Fibroblast of the conjunctiva (primary cell): Measurements from ENCODE around the gene SPNS3.

ENCODE experiments used
- DNase-seq: peaks from one replicate; pipeline ENCODE4 v3.0.0-alpha.2; 2010; ENCODE audit warnings: low read depth

SPNS3 gene

GRCh38 chr17:4510618-4510941 lies 76.8 kb downstream of the SPNS3 start:
- no peak for DNase-seq

GRCh38 chr17:4511199-4511932 lies 77.6 kb downstream of the SPNS3 start:
- no peak for DNase-seq

- DNase-seq = no peak
These were observed 78.7 kb downstream of the SPNS3 start for GRCh38 chr17:4512156-4513112.

DNA sequence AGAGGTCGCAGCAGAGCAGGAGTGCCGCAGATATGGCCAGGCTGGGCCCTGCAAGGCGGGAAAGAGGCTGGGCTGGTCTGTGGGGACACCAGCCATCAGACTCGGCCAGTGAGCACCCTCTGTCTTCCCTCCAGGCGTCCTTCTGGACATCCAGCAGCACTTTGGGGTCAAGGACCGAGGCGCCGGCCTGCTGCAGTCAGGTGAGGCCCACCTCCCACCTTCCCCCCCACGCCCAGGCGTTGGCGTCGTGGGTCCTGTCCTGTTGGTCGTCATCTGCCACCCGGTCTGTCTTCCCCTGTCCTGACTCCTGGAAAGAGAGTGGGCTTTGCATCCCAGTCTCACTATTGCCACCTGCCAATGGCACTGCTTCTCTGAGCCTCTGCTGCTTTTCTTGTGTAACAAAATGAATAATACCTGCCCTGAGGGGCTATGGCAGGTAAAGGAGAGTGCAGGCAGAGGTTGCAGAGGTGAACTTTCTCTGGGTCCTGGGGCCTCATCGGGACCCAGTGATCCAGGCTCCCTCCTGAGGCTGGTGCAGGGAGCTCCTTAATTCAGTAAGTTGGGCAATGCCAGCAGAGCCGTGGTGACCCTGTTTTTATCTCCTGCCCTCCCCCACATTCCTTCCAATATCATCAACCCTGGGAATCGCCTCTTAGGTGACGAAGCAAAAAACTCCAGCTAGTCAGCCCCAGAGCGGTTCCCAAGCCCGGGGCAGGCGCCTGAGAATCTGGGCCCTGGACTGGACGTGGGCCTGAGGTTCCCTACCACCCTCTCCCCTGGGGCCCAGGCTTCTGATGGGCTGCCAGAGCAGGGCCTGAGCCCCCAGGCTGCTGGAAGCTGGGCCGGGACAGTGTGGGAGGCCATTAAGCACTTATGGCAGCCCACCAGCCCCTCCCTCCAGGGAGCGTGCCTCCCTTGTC lies 79.6 kb downstream of the SPNS3 start:
- DNase-seq = no peak

DNA sequence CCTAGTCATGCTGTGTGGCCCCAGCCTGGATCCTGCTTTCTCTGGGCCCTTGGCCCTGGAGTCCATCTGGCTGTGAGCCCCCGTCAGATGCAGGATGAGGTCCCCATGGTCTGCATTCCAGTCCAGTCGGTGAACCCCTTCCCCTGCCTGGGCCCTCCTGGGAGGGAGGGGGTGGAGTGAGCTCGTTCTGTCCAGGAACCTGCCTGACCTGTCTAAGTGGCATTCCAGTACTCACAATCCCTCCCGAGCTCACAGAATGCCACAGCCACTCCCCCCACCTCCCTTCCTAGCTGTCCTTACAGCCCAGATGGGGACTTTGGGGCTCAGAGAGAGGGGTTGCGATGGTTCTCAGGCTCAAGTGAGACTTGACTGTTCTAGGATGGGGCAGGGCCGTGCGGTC lies 80.5 kb downstream of the SPNS3 start:
- no peak for DNase-seq

DNA sequence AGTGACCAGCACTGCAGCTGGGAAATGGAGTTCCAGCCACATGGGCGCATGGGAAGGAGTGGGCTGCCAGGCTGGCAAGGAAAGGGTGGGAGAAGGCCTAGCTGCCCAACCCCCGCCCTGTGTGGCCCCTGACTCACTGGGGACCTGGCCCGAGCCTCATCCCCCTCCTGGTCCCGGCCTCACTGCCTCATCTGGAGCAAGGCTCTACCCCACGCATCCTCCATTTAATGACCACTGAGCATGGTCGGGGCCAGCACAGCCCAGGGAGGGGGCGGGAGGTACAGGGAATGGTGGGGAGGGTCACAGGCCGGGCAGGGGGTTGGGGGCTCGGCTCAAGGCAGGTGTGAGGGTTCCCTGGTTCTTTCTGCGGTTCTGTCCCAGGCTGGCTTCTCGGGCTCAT lies 81.0 kb downstream of the SPNS3 start:
- no peak for DNase-seq

DNA sequence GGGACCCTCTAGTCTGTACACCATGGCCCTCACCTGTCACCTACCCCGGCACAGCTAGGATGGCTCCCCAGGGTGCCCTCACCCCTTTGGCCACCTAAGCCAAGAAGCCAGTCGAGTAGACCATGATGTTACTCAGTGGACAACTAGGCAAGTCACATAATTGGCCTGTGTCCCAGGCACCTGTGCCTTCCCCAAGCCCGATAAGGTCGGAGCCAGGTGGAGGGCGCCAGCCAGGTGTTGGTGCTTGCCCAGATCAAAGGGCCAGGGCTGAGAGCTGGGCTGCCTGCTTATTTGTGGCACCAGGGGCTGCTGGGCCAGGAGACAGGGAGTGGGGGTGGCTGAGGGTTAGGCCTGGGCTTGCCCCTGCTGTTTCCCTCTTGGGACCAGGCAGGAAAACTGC lies 81.8 kb downstream of the SPNS3 start:
- DNase-seq = no peak

- DNase-seq = no peak
These were observed 83.0 kb downstream of the SPNS3 start for GRCh38 chr17:4516735-4517134.

- DNase-seq = no peak
These were observed 85.2 kb downstream of the SPNS3 start for GRCh38 chr17:4518901-4519300.

- DNase-seq = no peak
These were observed 85.6 kb downstream of the SPNS3 start for GRCh38 chr17:4519361-4519788.

DNA sequence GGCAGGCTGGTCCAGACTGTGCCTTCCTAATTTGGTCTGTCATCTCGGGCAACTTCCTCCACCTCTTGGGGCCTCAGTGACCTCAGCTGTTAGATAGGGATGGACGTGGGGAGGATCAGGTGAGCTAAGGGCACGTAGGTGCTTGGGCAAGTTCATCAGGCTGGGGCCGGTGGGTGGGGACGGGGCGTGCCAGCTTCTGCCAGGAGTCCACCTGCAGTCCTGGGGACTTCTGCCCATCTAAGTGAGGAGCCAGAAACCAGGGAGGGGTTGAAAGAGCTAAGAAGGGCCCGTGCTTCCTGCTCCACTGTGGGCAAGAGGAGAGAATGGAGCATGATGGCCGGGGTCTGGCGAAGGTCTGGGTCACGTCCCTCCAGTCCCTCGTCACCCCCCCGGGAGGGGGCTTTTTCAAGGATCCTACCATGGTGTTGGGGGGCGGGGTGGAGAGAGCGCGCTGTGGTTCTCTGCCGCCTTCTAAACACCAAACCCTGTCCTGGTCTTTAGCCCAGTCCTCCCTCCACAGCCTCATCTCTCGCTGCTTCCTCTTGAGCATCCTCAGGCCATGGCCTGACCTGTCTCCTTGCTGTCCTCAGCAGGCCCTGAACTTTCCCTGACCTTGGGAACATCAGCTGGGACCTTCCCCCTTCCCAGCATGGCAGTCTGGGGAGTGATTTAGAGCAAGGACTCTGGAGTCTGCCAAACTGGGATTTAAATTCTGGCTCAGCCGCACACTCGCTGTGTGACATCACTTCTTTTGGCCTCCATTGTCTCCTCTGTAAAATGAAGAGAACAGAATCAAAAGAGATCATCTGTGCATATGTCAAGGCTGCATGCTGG lies 86.5 kb downstream of the SPNS3 start:
- no peak for DNase-seq

DNA sequence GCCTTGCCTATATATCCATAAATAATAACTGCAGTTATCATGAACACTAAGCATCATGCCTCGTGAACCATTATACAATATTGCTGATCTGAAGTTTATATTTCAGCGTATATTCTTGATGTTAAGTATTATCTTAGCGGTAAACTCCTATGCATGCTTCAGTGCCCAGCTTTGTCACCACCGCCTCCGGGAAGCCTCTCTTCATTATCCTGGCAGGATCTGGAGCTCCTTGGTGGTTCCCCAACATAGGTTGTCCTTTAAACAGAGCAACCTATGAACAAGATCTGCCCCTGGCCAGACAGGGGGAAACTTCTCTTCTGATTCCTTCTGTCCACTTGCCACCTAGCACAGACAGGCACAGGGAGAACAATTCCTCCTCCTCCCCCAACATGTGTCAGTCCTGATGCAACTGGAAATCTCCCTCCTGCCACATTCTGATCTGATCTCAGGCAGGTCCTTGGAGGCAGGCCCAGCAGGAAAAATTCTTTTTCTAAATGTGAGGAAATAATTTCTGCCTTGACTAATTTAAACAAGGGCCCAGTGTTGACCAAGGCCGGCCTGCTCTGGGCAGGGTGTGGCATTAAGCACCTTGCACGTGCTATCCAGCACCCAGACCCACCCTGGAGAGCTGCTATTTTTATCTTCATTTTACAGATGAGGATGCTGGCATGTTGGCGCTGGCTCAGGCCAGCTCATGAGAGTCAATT lies 87.3 kb downstream of the SPNS3 start:
- DNase-seq = no peak

DNA sequence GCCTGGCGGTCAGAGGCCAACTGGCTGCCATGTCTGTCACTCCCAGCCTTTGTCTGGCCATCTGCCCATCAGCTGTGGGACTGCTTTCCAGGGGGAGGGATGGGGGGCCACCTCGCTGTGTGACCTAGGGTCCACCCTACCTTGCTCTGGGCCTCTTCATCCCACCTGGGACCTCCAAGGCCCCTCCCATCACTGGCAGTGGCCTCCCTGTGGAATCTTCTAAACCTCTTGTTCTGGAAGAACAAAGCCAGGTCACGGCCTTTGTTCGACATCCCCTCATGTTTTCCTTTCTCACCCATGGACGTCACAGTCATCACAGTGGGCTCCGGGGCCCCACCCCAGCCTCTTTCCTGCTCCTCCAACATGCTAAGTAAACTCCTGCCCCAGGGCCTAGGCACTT lies 88.9 kb downstream of the SPNS3 start:
- no peak for DNase-seq

DNA sequence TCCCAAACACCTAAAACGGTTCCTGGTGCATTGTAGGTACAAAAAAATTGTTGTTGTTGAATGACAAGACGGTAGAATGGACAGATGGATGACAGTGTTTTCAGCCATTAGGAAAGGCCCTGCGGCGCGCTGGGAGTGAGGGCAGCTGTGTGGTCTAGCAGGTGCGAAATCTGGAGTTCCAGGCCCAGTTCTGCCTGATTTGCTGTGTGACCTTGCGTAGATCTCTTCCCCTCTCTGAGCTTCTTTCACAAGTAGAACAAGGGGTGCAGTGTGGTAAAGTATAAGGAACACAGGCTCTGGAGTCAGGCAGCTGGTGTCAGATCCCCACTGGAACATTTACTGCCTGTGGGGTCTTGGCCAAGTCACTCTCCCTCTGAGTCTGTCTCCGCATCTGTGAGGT lies 90.2 kb downstream of the SPNS3 start:
- DNase-seq = no peak

- no peak for DNase-seq
These were observed 92.1 kb downstream of the SPNS3 start for GRCh38 chr17:4525691-4526397.

DNA sequence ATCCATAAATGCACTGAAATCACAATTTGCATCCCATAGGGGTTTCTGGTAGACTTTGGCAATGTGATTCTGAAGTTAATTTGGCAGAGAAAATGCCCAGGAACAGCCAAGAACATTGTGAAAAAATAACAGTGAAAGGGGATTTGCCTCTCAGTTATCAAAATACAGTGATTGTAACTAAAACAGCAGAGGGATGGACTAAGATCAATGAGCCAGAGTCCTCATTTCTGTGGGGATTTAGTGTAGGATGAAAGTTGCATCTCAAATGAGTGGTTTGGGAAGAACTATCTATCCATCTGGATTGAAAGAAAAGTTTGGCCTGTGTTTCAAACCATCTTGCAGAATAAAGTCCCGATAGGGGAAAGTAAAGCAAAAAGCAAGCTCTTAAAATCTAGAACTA lies 93.4 kb downstream of the SPNS3 start:
- no peak for DNase-seq

- DNase-seq = no peak
These were observed 93.9 kb downstream of the SPNS3 start for GRCh38 chr17:4527566-4528125.

- DNase-seq = no peak
These were observed 95.9 kb downstream of the SPNS3 start for GRCh38 chr17:4529533-4530152.
